ENCODE measurements around the gene NCOA5.

Gene NCOA5

DNA sequence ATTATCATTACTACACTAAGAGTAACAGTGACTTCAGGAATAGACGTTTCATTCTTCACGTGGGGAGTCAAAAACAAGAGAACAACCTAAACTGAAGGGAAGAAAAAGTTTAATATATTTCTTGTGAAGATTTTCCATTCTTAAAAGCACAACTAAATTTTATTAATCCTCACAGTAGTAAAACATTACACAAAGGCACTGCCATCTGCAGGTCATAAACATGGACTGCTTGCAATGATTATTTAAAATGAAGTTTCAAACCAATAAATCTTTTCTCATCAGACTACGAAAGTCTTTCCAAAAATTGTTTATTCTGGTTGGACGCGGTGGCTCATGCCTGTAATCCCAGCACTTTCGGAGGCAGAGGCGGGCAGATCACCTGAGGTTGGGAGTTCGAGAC, 2.6 kb downstream of the NCOA5 start:
- Histone ChIP-seq H3K27ac (no peak overlapping the region), H3K4me3 (ENCODE audit: low read depth, low read length) (no peak overlapping the region), H3K4me1 (peaks cover 34% of the 10 kb centered on the region)

GRCh38 chr20:46085179-46085851, 4.4 kb downstream of the NCOA5 start:
- Histone ChIP-seq H3K4me3 (ENCODE audit: low read depth, low read length) (no peak overlapping the region), H3K27ac (no peak overlapping the region), H2AFZ (no peak overlapping the region), H3K36me3 (ENCODE audit: control insufficient read depth, insufficient read depth, low read length) (no peaks in the 10 kb centered on the region), H3K27me3 (ENCODE audit: control insufficient read depth, insufficient read depth, low read length) (no peaks in the 10 kb centered on the region), H3K4me2 (ENCODE audit: low read length) (no peak overlapping the region), H3K9ac (no peak overlapping the region), H3K4me1 (peaks cover 34% of the 10 kb centered on the region), H3K79me2 (peaks cover 71% of the 10 kb centered on the region), H3K9me3 (ENCODE audit: control insufficient read depth, low read length) (no peaks in the 10 kb centered on the region)
- TF ChIP-seq, protein P1, sequence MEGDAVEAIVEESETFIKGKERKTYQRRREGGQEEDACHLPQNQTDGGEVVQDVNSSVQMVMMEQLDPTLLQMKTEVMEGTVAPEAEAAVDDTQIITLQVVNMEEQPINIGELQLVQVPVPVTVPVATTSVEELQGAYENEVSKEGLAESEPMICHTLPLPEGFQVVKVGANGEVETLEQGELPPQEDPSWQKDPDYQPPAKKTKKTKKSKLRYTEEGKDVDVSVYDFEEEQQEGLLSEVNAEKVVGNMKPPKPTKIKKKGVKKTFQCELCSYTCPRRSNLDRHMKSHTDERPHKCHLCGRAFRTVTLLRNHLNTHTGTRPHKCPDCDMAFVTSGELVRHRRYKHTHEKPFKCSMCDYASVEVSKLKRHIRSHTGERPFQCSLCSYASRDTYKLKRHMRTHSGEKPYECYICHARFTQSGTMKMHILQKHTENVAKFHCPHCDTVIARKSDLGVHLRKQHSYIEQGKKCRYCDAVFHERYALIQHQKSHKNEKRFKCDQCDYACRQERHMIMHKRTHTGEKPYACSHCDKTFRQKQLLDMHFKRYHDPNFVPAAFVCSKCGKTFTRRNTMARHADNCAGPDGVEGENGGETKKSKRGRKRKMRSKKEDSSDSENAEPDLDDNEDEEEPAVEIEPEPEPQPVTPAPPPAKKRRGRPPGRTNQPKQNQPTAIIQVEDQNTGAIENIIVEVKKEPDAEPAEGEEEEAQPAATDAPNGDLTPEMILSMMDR (IDR thresholded peaks at IDR 0.05) = no peak

More for the DNA sequence above, 2.6 kb downstream of the NCOA5 start:
- H3K27me3 ChIP-seq (ENCODE audit: control insufficient read depth, insufficient read depth, low read length) = no peaks in the 10 kb centered on the region
- no peaks in the 10 kb centered on the region for H3K9me3 ChIP-seq (ENCODE audit: control insufficient read depth, low read length)
- peaks cover 70% of the 10 kb centered on the region for H3K79me2 ChIP-seq
- H3K36me3 ChIP-seq (ENCODE audit: control insufficient read depth, insufficient read depth, low read length) = no peaks in the 10 kb centered on the region
- no peak overlapping the region for H2AFZ ChIP-seq
- TF ChIP-seq, protein P1 (IDR thresholded peaks at IDR 0.05) = peak; percentile 37
- no peak overlapping the region for H3K9ac ChIP-seq
- H3K4me2 ChIP-seq (ENCODE audit: low read length) = no peak overlapping the region

GRCh38 chr20:46084805-46085178, 5.0 kb downstream of the NCOA5 start:
- Histone ChIP-seq H3K27me3 (ENCODE audit: control insufficient read depth, insufficient read depth, low read length) (no peaks in the 10 kb centered on the region), H3K27ac (no peak overlapping the region), H3K4me1 (peaks cover 31% of the 10 kb centered on the region), H3K9me3 (ENCODE audit: control insufficient read depth, low read length) (no peaks in the 10 kb centered on the region), H2AFZ (no peak overlapping the region), H3K4me2 (ENCODE audit: low read length) (no peak overlapping the region), H3K9ac (no peak overlapping the region), H3K4me3 (ENCODE audit: low read depth, low read length) (no peak overlapping the region), H3K36me3 (ENCODE audit: control insufficient read depth, insufficient read depth, low read length) (no peaks in the 10 kb centered on the region), H3K79me2 (peaks cover 71% of the 10 kb centered on the region)
- TF ChIP-seq, protein P1 (IDR thresholded peaks at IDR 0.05) = no peak

DNA sequence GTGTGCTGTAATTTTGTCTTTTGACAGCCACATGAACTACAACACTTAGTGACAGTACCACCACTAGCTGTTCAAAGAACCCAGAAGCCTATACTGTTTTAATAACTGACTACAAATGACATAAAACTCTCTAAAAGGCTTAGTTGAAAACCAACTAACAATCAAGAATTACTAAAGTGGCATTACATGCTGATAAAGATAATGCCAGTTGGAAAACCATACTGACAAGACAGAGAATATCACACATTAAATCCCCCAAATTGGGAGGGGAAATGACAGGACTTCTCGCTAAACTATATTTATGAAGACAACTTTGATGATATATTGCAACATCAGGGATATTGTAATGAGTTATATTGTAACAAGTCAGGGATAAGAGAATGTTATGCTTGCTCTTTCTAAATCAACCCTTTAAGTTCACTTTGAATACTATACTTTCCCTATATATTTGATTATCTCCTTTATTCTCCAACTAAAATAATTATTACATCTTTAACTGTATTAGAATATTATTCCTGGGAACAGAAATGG, 6.2 kb downstream of the NCOA5 start:
- Histone ChIP-seq H3K9me3 (ENCODE audit: control insufficient read depth, low read length) (no peaks in the 10 kb centered on the region), H3K9ac (no peak overlapping the region), H2AFZ (no peak overlapping the region), H3K27ac (no peak overlapping the region), H3K4me3 (ENCODE audit: low read depth, low read length) (no peak overlapping the region), H3K4me1 (peaks cover 31% of the 10 kb centered on the region), H3K27me3 (ENCODE audit: control insufficient read depth, insufficient read depth, low read length) (no peaks in the 10 kb centered on the region), H3K79me2 (peaks cover 69% of the 10 kb centered on the region), H3K4me2 (ENCODE audit: low read length) (no peak overlapping the region), H3K36me3 (ENCODE audit: control insufficient read depth, insufficient read depth, low read length) (no peaks in the 10 kb centered on the region)
- TF ChIP-seq, protein P1 (IDR thresholded peaks at IDR 0.05) = no peak

- Histone ChIP-seq H3K9me3 (ENCODE audit: control insufficient read depth, low read length) (no peaks in the 10 kb centered on the region), H3K4me3 (ENCODE audit: low read depth, low read length) (no peak overlapping the region), H3K4me2 (ENCODE audit: low read length) (no peak overlapping the region), H3K79me2 (peaks cover 64% of the 10 kb centered on the region), H3K4me1 (peaks cover 27% of the 10 kb centered on the region), H3K27ac (no peak overlapping the region), H3K9ac (no peak overlapping the region), H2AFZ (no peak overlapping the region), H3K36me3 (ENCODE audit: control insufficient read depth, insufficient read depth, low read length) (no peaks in the 10 kb centered on the region), H3K27me3 (ENCODE audit: control insufficient read depth, insufficient read depth, low read length) (no peaks in the 10 kb centered on the region)
- TF ChIP-seq, protein P1 (IDR thresholded peaks at IDR 0.05) = no peak
Measured at GRCh38 chr20:46083101-46083500, 6.7 kb downstream of the NCOA5 start.

Data from parathyroid adenoma (tissue), 2 donors.